ENCODE measurements around the gene AQP1.

Gene AQP1

GRCh38 chr7:30886608-30887011 lies 25.0 kb upstream of the AQP1 start:
- DNase-seq: no peak

- no peak for DNase-seq
Observed at GRCh38 chr7:30887464-30887872, 24.2 kb upstream of the AQP1 start.

GRCh38 chr7:30888747-30889146 lies 22.9 kb upstream of the AQP1 start:
- peak; percentile 47 for DNase-seq

GRCh38 chr7:30890226-30890625 lies 21.4 kb upstream of the AQP1 start:
- no peak for DNase-seq

- no peak for DNase-seq
Observed at GRCh38 chr7:30893357-30893756, 18.3 kb upstream of the AQP1 start.

- DNase-seq: no peak
Observed at GRCh38 chr7:30894009-30894408, 17.6 kb upstream of the AQP1 start.

- peak; percentile 23 for DNase-seq
Observed at GRCh38 chr7:30894866-30895605, 16.6 kb upstream of the AQP1 start.

GRCh38 chr7:30896036-30896435 lies 15.6 kb upstream of the AQP1 start:
- DNase-seq: no peak

- peak; percentile 26 for DNase-seq
Observed at GRCh38 chr7:30896783-30897637, 14.6 kb upstream of the AQP1 start.

- DNase-seq: no peak
Observed at GRCh38 chr7:30897770-30898169, 13.9 kb upstream of the AQP1 start.

GRCh38 chr7:30898411-30898810 lies 13.2 kb upstream of the AQP1 start:
- DNase-seq: no peak

GRCh38 chr7:30899066-30899465 lies 12.6 kb upstream of the AQP1 start:
- no peak for DNase-seq

GRCh38 chr7:30899630-30900029 lies 12.0 kb upstream of the AQP1 start:
- no peak for DNase-seq

- DNase-seq: no peak
Observed at GRCh38 chr7:30900053-30900452, 11.6 kb upstream of the AQP1 start.

- DNase-seq: no peak
Observed at GRCh38 chr7:30900803-30901362, 10.8 kb upstream of the AQP1 start.

- DNase-seq: no peak
Observed at GRCh38 chr7:30901856-30902255, 9.8 kb upstream of the AQP1 start.

GRCh38 chr7:30902466-30902865 lies 9.2 kb upstream of the AQP1 start:
- DNase-seq: no peak

GRCh38 chr7:30903146-30903545 lies 8.5 kb upstream of the AQP1 start:
- DNase-seq: no peak

GRCh38 chr7:30904561-30904960 lies 7.1 kb upstream of the AQP1 start:
- no peak for DNase-seq

GRCh38 chr7:30905078-30906012 lies 6.3 kb upstream of the AQP1 start:
- DNase-seq: no peak

- DNase-seq: no peak
Observed at GRCh38 chr7:30906014-30906413, 5.6 kb upstream of the AQP1 start.

GRCh38 chr7:30906515-30907240 lies 5.0 kb upstream of the AQP1 start:
- DNase-seq: no peak

Measured in DMS53 (cell line).